GM18861 (cell line): Measurements from ENCODE around the gene ACY1.
"Not testable (repeated sequence)": the region's sequence is repeated elsewhere in the genome, so short reads cannot be mapped to it uniquely, and the experiment has no call there.

Experiments
- ATAC-seq: cut with Tn5 transposase; IDR thresholded peaks from one replicate; pipeline ENCODE4 v1.9.1; 2021; ENCODE audit not compliant: unreplicated experiment

ACY1 gene

GRCh38 chr3:51982352-51982837, 940 bp upstream of the ACY1 start:
- peak; percentile 33 for ATAC-seq

- no peak for ATAC-seq
Measured at GRCh38 chr3:51983578-51984268, 388 bp downstream of the ACY1 start.

GRCh38 chr3:51984269-51984647, 923 bp downstream of the ACY1 start:
- ATAC-seq, result no peak

GRCh38 chr3:51985063-51985462, 1.7 kb downstream of the ACY1 start:
- ATAC-seq, result no peak

- ATAC-seq, result no peak
Measured at GRCh38 chr3:51986010-51986947, 2.9 kb downstream of the ACY1 start.

- ATAC-seq, result no peak
Measured at GRCh38 chr3:51987568-51987967, 4.2 kb downstream of the ACY1 start.

GRCh38 chr3:51988286-51989146, 5.2 kb downstream of the ACY1 start:
- ATAC-seq, result no peak

- ATAC-seq, result not testable (repeated sequence)
Measured at GRCh38 chr3:51990501-51990971, 7.2 kb downstream of the ACY1 start.

GRCh38 chr3:51992017-51992682, 8.8 kb downstream of the ACY1 start:
- ATAC-seq, result no peak

GRCh38 chr3:51993657-51994056, 10.3 kb downstream of the ACY1 start:
- not testable (repeated sequence) for ATAC-seq

- ATAC-seq, result no peak
Measured at GRCh38 chr3:51994530-51994929, 11.2 kb downstream of the ACY1 start.

- ATAC-seq, result peak; percentile 81
Measured at GRCh38 chr3:51995346-51996163, 12.2 kb downstream of the ACY1 start, which contains the start of gene RPL29. Gene RPL29 (minus strand): TSS chr3:51995895. CDS start chr3:51995461, 434 bp downstream.

GRCh38 chr3:51997172-51997571, 13.8 kb downstream of the ACY1 start:
- ATAC-seq, result no peak

GRCh38 chr3:51997935-51998596, 14.7 kb downstream of the ACY1 start:
- no peak for ATAC-seq

GRCh38 chr3:51998774-51999173, 15.4 kb downstream of the ACY1 start:
- no peak for ATAC-seq

- ATAC-seq, result no peak
Measured at GRCh38 chr3:51999846-52000245, 16.5 kb downstream of the ACY1 start.

- ATAC-seq, result peak; percentile 69
Measured at GRCh38 chr3:52001443-52001974, 18.2 kb downstream of the ACY1 start.

GRCh38 chr3:52002748-52003147, 19.4 kb downstream of the ACY1 start:
- no peak for ATAC-seq
